ELR (cell line): ENCODE results near the gene SMIM5.

Experiments used
- DNase-seq: peaks from one replicate; pipeline ENCODE4 v3.0.0-alpha.2; 2015; ENCODE audit warnings: low read depth

SMIM5 gene

GRCh38 chr17:75603123-75603522, 30.1 kb upstream of the SMIM5 start:
- no peak for DNase-seq

- DNase-seq = no peak
Observed at GRCh38 chr17:75604034-75604695, 29.1 kb upstream of the SMIM5 start.

- no peak for DNase-seq
Observed at GRCh38 chr17:75605790-75606189, 27.4 kb upstream of the SMIM5 start.

- no peak for DNase-seq
Observed at GRCh38 chr17:75607086-75607485, 26.1 kb upstream of the SMIM5 start.

- no peak for DNase-seq
Observed at GRCh38 chr17:75610103-75610984, 22.9 kb upstream of the SMIM5 start.

GRCh38 chr17:75611851-75612429, 21.3 kb upstream of the SMIM5 start:
- DNase-seq = no peak

GRCh38 chr17:75612906-75613626, 20.2 kb upstream of the SMIM5 start:
- no peak for DNase-seq

- peak; percentile 32 for DNase-seq
Observed at GRCh38 chr17:75614006-75614405, 19.2 kb upstream of the SMIM5 start.

GRCh38 chr17:75614556-75615270, 18.5 kb upstream of the SMIM5 start:
- DNase-seq = no peak

GRCh38 chr17:75615301-75615700, 17.9 kb upstream of the SMIM5 start:
- no peak for DNase-seq

GRCh38 chr17:75616521-75617122, 16.6 kb upstream of the SMIM5 start:
- DNase-seq = no peak

- DNase-seq = no peak
Observed at GRCh38 chr17:75617218-75617617, 16.0 kb upstream of the SMIM5 start.

- DNase-seq = no peak
Observed at GRCh38 chr17:75617675-75618074, 15.6 kb upstream of the SMIM5 start.

- peak; percentile 71 for DNase-seq
Observed at GRCh38 chr17:75619506-75620431, 13.5 kb upstream of the SMIM5 start.

- DNase-seq = no peak
Observed at GRCh38 chr17:75621489-75621888, 11.7 kb upstream of the SMIM5 start.

GRCh38 chr17:75622076-75622475, 11.2 kb upstream of the SMIM5 start:
- no peak for DNase-seq

- DNase-seq = no peak
Observed at GRCh38 chr17:75622771-75623273, 10.4 kb upstream of the SMIM5 start.

GRCh38 chr17:75623386-75623785, 9.8 kb upstream of the SMIM5 start:
- DNase-seq = no peak

- DNase-seq = no peak
Observed at GRCh38 chr17:75624021-75624420, 9.2 kb upstream of the SMIM5 start.
